ENCODE data around the gene BID. TPM values are rescaled to one million over a fixed set of nuclear protein-coding genes. Genes with fewer than 3 reads are reported as not detected.

BID gene
- total and polyA plus RNA-seq, 2 of the 4 experiments (the other 2 are of a cell fraction) = 69.5 to 240 TPM

DNA sequence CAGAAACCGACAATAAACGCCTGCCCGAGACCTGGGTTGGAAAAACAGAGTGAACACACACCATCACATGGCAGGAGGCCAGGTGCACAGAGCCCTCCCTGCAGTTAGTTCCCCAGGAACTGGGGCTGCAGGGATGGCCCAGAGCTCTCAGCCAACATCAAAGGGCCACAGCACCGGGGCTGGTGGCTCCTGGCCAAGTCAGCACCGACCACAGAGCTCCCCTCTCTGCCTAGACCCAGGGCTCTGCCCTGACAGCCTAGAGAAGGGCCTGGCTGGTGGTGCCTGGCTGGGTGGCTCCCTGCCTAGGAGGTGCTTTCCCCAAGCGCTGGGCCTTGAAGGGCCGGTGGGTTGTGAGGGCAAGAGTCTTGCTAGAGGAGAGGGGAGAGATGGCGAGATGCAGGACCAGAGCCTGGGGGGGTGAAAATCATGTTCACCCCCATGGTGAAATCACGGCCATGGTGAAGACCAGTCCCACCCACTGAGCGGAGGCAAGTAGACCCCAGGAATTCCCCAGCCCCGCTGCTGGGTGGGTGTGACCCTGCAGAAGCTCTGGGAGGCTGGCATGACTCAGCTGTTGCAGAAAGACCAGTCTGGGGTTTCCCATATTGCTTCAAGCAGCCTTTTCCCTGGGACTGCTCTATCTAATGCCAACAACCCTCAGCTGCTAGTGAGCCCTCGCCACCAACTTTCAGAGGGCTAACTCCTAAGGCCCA lies 7.2 kb upstream of the BID start:
- Histone ChIP-seq H3K9me3 (ENCODE audit: control insufficient read depth, insufficient read depth, low read length) (no peaks in the 10 kb centered on the region), H2BK20ac (ENCODE audit: low read depth, low read length) (peak overlapping the region; percentile 65), H3K4me2 (ENCODE audit: low read depth, low read length) (no peak overlapping the region), H3K79me1 (ENCODE audit: low read depth in 1 of 2, low read length in 2 of 2) (no peaks in the 10 kb centered on the region), H2AK5ac (ENCODE audit: low read depth, low read length) (peak overlapping the region; percentile 68; the same call in 1 of the 2 replicates), H4K91ac (ENCODE audit: insufficient read depth, low read depth, low read length) (peak overlapping the region; percentile 76), H3K23ac (ENCODE audit: low read depth, low read length) (no peak overlapping the region), H4K8ac (ENCODE audit: low read depth in 2 of 2, low read length in 2 of 2) (peak overlapping the region in 1 of 2 experiments; percentile 41; a peak in 1 of 4 replicates), H2AK9ac (replicated peaks; ENCODE audit: low read depth, low read length, poor library complexity) (peak overlapping the region; percentile 90), H3K56ac (ENCODE audit: extremely low read depth, insufficient read depth, low read length) (no peak overlapping the region), H3K36me3 (ENCODE audit: control insufficient read depth, insufficient read depth, low read length) (no peaks in the 10 kb centered on the region), H2BK5ac (ENCODE audit: low read depth, low read length, poor library complexity, severe bottlenecking) (peak overlapping the region; percentile 45), H4K5ac (ENCODE audit: low read depth, low read length) (peak overlapping the region; percentile 42), H2BK120ac (ENCODE audit: low read depth, low read length) (peak overlapping the region; percentile 70), H3K9me1 (ENCODE audit: insufficient read depth, low read length) (peaks cover 7% of the 10 kb centered on the region), H3K27ac (ENCODE audit: insufficient read depth, low read length) (peak overlapping the region; percentile 7), H2BK15ac (ENCODE audit: low read depth, low read length) (peak overlapping the region; percentile 14; the same call in 2 of the 3 replicates), H3K18ac (ENCODE audit: low read depth, low read length) (peak overlapping the region; percentile 41; the same call in 1 of the 2 replicates), H3K27me3 (ENCODE audit: control insufficient read depth, insufficient read depth, low read length) (no peaks in the 10 kb centered on the region), H2AFZ (replicated peaks; ENCODE audit: low read length, poor library complexity) (peak overlapping the region; percentile 48), H3K14ac (replicated peaks; ENCODE audit: low read depth, low read length) (peak overlapping the region; percentile 56), H4K20me1 (ENCODE audit: insufficient read depth, low read length) (no peaks in the 10 kb centered on the region), H3K4me1 (ENCODE audit: control insufficient read depth, insufficient read depth, low read length) (peaks cover 14% of the 10 kb centered on the region), H3K4me3 (ENCODE audit: insufficient read depth, low read depth, low read length) (no peak overlapping the region), H3K9ac (ENCODE audit: low read depth, low read length) (no peak overlapping the region), H3K4ac (ENCODE audit: low read depth, low read length) (peak overlapping the region; percentile 76)
- WGBS, 2 experiments (ENCODE audit: extremely low coverage in 2 of 2, insufficient read length in 1 of 2) = no CpG with 5 or more reads among the region's 12 CpGs
- intact Hi-C loops (cut with micrococcal nuclease) (loop anchor here (10.0 kb wide), 1 partner anchor 227 kb away; no protein-coding TSS in a partner anchor), in situ Hi-C loops (cut with MboI; ENCODE audit: low sequenced_read_pairs) (no loop called here), dilution Hi-C loops (cut with HindIII; ENCODE audit: low sequenced_read_pairs, unreplicated experiment) (no loop called here)
- ChIA-PET CTCF (interaction anchor here (0.9 kb wide), 1 partner anchor 223 kb away, joined by 3 read pairs; no protein-coding TSS in a partner anchor), POLR2A (ENCODE audit: unreplicated experiment) (no interaction called here)
- peak; percentile 94 for DNase-seq
- ATAC-seq (ENCODE audit: low read depth) = peak; percentile 91
- no TSS peak for BruUV-seq (replicated peaks)
- TF ChIP-seq, protein P1, sequence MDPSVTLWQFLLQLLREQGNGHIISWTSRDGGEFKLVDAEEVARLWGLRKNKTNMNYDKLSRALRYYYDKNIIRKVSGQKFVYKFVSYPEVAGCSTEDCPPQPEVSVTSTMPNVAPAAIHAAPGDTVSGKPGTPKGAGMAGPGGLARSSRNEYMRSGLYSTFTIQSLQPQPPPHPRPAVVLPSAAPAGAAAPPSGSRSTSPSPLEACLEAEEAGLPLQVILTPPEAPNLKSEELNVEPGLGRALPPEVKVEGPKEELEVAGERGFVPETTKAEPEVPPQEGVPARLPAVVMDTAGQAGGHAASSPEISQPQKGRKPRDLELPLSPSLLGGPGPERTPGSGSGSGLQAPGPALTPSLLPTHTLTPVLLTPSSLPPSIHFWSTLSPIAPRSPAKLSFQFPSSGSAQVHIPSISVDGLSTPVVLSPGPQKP (IDR thresholded peaks at IDR 0.05; ENCODE audit: borderline replicate concordance, low read depth, low read length) = no peak
- peak; percentile 95 for TF ChIP-seq CEBPB (IDR thresholded peaks at IDR 0.05; ENCODE audit: low read depth, low read length)
- no peak for TF ChIP-seq POLR2A (IDR thresholded peaks at IDR 0.05; ENCODE audit: low read depth, low read length)
- peak; percentile 53 for TF ChIP-seq RCOR1 (IDR thresholded peaks at IDR 0.05; ENCODE audit: insufficient replicate concordance, low read length)
- no peak for TF ChIP-seq CHD1 (IDR thresholded peaks at IDR 0.05; ENCODE audit: low read depth, low read length)
- peak; percentile 88 for TF ChIP-seq FOS (IDR thresholded peaks at IDR 0.05; ENCODE audit: low read depth, low read length)
- TF ChIP-seq SMC3 (IDR thresholded peaks at IDR 0.05; ENCODE audit: low read depth, low read length) = 0 out of 2 replicates have a peak, but pooled peaks have one; percentile 1
- TF ChIP-seq RFX5 (IDR thresholded peaks at IDR 0.05; ENCODE audit: low read depth, low read length) = no peak
- TF ChIP-seq NFE2L2 (IDR thresholded peaks at IDR 0.05; ENCODE audit: low read depth, low read length) = peak; percentile 92
- peak; percentile 35; the same call in 1 of the 2 replicates for TF ChIP-seq MAFK (IDR thresholded peaks at IDR 0.05; ENCODE audit: low read depth, low read length)
- TF ChIP-seq, protein P2, sequence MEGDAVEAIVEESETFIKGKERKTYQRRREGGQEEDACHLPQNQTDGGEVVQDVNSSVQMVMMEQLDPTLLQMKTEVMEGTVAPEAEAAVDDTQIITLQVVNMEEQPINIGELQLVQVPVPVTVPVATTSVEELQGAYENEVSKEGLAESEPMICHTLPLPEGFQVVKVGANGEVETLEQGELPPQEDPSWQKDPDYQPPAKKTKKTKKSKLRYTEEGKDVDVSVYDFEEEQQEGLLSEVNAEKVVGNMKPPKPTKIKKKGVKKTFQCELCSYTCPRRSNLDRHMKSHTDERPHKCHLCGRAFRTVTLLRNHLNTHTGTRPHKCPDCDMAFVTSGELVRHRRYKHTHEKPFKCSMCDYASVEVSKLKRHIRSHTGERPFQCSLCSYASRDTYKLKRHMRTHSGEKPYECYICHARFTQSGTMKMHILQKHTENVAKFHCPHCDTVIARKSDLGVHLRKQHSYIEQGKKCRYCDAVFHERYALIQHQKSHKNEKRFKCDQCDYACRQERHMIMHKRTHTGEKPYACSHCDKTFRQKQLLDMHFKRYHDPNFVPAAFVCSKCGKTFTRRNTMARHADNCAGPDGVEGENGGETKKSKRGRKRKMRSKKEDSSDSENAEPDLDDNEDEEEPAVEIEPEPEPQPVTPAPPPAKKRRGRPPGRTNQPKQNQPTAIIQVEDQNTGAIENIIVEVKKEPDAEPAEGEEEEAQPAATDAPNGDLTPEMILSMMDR (conservative IDR thresholded peaks at IDR 0.05; ENCODE audit: low read depth, low read length) = 0 out of 2 replicates have a peak, but pooled peaks have one; percentile 0
- TF ChIP-seq, protein P3, sequence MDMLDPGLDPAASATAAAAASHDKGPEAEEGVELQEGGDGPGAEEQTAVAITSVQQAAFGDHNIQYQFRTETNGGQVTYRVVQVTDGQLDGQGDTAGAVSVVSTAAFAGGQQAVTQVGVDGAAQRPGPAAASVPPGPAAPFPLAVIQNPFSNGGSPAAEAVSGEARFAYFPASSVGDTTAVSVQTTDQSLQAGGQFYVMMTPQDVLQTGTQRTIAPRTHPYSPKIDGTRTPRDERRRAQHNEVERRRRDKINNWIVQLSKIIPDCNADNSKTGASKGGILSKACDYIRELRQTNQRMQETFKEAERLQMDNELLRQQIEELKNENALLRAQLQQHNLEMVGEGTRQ (IDR thresholded peaks at IDR 0.05; ENCODE audit: low read depth, low read length) = no peak
- TF ChIP-seq MXI1 (IDR thresholded peaks at IDR 0.05; ENCODE audit: borderline replicate concordance, low read depth, low read length) = peak; percentile 49; the same call in 1 of the 2 replicates
- TF ChIP-seq RAD21 (IDR thresholded peaks at IDR 0.05; ENCODE audit: low read length) = 0 out of 2 replicates have a peak, but pooled peaks have one; percentile 12
